Amniotic epithelial cell (primary cell): ENCODE measurements around the gene ASB18.

Experiments used
- DNase-seq: peaks from one replicate; pipeline ENCODE4 v3.0.0-alpha.2; 2010; ENCODE audit warnings: low read depth

ASB18 gene

DNA sequence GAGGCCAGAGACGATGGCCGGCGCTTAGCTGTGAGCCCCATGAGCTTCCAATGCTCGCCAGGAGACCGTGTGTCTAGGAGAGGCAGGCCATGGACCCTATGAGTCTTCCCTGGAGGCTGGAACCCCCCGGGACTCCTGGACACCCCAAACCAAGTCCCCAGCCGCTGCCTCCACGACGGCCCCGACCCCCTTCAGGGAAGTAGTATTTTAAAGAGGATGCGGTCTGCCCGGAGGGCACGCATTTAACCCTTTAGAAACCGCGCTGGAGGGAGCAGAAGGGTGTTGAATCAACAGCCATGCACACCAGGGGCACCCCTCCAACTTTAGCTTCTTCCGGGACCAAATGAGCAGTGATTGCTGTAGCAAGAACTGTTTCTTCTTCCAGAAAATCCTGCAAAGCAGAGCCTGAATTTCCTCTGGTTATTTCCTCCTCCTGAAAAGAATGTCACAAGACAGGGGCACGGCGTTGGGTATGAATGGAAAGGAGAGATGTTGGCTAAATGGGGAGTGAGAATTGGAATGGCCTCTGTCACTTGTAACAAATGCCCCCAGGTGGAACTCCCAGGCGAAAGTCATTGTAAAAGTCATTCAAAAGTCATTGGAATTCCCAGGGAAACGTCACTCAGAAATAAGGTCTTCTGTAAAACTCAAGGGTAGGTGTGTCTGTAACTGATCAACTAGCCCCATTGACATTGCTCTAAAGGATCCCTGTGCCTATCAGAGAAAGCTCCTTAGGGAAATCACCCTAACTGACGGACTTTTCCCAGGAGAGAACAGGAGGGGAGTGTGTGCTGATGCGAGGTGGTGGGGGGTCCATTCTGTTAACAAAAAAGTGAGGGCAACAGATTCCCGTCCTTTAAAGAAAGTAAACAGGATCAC lies 90.2 kb downstream of the ASB18 start:
- DNase-seq: no peak

DNA sequence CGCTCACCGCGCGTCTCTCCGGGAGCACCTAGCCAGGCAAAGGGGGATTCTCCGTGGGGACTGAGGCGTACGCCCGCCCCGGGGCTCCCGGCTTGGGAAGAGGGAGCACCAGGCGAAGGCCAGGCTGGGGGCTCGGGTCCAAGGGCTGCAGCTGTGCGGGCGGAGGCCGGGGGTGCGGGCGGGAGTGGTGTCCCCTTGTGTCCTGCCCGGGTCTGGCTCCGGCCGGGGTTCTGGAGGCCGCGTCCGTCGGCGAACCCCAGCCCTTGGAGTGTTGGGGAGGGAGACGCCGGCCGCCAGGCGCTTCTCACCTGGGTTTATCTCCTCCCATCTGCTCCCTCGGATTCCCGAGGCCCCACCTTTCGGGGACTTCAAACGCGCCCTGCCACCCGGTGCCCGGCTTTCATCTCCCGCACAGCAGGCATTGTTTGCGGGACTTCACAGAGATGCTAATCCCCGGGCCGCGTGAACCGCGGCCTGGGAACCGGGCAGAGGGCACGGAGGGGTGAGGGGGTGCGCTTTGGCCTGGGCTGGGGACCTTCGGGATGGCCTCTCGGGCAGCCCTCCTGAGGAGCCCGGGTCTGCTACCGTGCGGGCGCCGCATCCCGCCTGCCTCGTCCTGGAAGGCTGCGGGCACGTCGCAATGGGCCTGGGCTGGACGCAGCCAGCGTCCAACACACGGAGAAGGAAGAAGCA lies 91.0 kb downstream of the ASB18 start:
- DNase-seq: no peak

DNA sequence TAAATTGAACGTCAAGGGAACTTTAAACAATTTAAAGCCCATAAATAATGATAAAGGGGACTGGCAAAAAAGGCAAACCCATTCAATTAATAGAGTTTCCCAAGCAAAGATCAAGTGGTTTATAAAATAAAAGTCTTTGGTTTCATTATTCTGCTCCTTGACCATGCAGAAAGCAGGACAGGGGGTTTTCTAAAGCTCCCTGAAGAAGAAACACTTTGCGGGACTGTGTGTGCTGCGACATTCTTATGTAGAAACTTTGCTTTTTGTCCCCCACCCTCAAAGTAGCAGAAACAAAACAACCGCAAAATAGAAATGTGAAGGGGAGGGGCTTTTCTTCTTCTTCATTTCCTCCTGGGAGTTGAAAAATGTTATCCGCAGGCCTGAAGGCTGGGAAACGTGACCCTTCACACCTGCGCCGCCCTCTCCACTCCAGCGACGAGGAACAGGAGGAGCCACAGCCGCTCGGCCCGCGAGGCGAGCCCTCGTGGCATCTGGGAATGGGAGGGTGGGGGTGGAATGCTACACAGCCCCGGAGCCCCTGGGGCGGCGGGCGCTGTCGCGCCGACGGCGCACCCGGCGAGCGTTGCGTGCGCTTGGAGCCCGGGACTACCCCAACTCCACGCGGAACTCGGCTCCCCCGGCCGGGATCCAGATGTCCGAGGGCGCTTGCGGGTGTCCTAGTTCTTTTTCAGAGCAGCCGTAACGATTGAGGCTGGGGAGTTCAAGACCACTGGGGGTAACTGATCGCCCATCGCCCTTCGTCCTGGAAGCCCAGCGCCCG lies 91.8 kb downstream of the ASB18 start:
- no peak for DNase-seq

DNA sequence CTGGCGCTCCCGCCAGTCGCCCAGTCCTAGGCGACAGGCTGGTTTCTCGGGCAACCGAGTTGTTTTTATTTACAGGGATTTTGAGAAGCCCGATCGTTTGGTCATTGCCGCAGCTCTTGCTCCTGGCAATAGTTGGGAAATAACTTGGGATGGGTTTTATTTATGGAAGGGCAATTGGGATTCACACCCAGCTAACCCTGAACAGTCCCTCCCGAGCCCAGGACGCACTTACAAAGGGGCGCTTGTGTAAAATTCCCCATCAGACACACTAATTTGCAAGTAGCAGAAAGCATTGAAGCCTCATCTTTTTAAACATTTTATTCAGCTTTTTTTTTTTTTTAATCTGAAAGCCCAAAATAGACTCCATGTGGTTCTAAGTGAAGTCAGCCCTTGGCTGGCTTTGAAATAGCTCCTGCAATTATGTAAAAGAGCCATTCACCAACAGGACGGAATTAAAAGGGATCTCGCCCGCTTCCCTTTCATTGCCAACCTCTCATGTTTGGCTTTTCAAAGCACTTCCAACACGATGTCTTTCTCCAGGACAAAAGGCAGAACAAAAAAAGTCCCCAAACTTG lies 92.4 kb downstream of the ASB18 start:
- no peak for DNase-seq

DNA sequence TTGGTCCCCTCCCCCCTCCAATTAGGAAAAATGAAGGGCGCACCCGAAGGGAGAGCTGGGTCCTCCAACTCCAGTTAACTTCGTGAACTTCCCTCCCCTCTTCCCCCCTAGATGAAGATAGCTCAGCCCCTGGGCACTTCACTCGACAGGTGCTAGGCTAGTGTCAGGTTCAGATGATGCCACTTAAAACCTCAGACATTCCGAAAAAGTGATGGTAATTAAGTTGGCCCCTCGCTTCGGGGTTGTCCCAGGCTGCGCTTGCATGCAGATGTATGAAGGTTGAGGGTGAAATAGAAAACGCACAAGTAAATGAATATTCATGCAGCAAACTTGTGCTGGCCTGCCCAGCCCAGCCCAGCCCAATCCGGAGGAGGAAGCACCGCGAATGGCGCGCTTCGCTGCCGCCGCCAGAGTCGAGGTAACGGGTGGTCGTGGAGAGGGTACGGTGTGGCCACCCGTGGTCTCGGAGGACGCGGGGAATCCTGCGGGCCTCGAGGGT lies 93.0 kb downstream of the ASB18 start:
- DNase-seq: no peak

DNA sequence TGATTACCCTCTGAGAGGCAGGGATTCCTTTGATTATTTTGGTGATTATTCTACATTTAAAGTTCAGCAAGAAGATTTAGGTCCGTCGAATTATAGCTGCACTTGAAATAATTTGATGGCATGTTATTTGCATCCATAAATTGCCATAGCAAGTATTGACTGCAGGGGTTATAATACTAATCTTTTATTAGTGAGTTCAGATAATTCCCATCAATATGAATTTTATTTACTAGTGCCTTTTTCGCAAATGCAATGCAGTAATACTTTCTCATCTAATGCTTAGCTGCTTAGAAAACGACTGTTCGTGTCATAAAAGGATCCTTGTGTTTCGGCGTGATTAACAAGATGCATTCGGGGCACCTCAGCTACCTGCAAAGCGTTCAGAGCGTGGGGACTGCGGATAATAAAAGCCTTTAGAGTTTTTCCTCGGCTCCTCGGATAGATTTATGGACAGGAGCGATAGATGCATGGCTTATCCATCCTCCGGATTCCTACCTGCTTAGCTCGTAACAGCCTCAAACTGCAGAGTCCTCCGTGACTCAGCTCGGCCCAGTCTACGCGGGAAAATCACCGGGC lies 93.5 kb downstream of the ASB18 start:
- no peak for DNase-seq

DNA sequence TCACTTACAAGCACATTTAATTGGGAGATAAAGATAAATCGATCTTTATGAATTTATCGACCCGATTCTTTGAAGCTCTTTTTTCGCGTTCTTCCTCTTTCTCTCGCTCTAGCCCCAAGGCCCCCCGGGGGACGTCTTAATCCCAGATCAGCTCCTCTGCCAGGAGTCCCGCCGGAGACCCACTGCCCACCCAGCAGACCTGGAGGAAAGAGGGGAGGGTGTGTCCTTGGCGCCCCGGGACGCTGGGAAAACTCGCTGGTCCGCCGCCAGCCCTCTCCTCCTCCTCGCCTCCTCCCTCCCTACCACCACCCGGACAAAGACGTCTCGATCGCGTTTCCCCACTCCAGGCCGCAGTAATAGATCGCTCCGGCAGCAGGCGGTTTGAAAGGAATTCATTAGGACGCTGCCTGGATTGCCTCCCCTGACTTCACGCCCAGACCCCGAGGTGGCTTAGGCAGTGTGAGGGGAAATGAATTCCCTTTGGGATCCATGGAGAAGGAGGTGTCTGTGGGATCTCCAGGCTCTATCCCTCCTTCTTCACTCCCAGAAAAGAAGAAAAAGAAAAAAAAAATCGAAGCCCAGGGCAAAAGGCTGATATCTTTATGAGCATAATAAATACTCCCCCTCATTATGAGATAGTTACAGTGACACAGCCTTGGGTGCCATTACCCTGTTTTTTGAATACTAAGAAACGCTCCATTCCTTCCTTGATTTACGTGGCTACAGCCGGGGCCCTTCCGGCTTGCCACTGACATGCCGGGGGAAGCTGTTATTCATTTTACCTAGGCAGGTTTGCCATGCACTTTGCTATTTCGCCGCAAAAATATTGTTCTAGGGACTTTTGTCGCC lies 94.2 kb downstream of the ASB18 start:
- no peak for DNase-seq

DNA sequence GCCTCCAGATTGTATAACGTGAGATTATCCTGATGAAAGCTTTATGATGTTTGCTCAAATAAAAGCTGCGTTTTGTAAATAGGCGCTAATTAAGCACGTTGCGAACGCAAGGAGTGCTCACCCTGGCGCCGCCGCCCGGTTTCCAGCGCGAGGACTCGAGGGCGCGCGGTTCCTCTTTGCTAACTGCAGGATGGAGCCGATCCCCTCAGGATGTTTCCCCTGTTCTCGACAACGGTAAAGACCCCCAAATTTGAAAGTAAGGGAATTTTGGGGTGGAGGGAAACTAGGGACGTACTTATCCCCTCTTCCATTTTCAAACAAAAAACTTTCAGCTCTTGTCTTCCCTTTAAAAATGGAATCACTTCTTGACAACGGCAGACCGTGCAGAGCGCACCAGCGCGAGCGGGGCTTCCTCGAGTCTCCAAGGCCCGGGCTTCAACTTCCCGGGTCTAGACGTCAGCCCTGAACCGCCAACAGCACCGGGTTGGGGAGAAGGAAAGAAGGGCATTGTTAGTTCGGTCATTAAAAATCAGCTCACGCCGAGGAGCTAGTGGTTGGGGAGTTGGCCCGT lies 95.0 kb downstream of the ASB18 start:
- no peak for DNase-seq

DNA sequence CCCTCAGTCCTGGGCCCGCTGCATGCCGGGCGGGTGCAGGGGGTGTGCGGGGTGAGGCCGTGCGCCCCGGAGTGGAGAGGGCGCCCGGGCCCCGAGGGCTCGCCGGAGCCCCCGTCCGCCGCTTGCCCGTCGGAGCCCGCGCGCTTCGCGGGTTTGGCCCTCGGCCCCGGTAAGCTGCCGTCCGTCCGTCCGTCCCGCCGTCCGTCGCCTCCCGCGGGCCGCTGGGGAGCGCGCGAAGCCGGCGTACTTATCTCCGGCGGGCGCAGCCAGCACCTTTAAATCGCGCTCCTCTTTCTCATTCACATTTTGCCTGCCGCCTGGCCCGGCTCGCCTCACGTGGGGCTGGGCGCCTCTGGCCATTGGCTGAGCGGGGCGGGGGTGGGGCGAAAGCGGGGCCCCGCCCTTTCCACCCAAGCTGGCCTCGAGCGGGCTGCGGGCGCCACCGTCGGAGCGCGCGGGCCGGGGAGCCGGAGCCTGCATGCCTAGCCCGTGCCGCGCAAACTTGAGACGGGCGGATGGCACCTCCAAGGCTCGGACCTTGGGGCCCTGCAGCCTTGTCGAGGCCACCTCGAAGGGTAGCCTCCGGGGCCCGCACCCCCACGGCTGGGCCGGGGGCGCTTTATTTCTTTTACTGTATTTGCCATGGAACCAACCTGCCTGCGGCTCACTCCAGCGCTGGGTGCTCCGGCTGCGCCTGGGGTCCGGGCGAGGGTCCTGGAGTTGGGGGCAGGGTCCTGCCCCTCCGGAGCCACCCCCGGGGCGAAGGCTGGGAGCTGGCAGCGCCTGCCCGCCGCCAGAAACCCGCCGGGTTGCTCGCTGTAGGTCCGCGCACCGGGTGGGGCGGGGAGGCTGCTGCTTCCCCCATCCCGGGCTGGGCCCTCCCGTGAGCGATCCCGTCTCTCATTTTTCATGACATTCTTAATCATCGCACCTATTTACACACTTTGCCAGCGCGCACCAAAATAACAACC lies 95.8 kb downstream of the ASB18 start, which contains the start of gene GBX2:
Gene GBX2 (minus strand): TSS at position 277 of the 971 bp plus-strand sequence. CDS start 415 bp downstream, outside the sequence.
- DNase-seq: peak; percentile 19

DNA sequence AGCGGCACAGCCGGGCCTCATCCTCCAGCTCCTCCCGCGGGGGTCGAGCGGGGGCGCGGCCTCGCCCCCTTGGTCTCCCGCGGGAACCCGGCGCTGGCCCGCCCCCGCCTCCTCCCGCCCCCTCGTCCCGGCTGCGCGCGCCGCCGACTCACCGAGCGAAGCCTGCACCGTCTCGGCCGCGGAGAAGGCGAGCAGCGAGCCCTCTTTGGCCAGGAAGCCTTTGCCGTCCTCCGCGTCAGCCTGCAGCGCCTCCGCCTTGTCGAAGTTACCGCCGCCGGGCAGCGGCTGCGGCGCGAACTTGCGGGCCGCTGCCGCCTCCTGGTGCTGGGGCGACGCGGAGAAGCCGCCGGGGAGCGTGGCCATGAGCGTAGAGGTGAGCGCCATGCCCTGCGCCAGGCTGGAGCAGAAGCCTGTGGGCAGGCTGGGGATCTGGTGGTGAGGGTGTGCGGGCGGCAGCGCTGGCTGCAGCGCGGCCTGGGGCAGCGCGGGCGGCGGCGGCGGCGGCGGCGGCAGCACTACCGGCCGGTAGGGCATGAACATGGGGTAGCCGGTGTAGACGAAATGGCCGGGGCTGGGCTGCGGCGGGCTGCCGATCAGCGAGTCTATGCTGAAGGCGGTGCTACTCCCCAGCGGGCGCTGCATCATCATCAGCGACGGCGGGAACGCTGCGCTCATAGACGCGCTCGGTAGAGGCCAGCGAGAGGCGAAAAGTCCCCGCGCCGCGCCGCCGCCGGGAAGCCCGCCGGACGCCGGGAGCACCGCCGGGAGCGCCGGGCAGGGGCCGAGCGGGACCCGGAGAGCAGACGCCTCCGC lies 96.7 kb downstream of the ASB18 start:
- peak; percentile 22 for DNase-seq

DNA sequence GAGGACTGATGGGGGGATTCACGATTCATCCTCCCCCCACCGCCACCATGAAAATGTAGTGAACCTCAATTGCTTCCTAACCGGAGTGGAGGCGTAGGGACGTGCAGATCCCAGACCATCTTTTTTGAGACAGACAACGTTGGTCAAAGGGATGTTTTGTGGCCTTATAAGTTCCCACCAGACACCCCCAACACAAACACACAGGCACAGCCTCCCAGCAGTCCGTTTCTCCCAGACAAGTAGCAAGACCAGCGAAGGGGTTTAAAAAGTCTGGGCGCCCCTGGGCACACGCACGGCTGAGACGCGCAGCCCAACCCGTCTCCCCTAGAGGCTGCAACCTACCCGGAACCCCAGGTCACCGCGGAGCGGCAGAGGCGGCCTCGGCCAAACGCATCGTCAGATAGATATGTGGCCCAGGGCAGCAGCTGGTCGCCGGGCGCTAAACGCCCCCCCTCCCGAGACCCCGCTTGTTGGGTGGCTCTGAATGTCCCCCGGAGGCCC lies 97.4 kb downstream of the ASB18 start:
- DNase-seq: no peak

DNA sequence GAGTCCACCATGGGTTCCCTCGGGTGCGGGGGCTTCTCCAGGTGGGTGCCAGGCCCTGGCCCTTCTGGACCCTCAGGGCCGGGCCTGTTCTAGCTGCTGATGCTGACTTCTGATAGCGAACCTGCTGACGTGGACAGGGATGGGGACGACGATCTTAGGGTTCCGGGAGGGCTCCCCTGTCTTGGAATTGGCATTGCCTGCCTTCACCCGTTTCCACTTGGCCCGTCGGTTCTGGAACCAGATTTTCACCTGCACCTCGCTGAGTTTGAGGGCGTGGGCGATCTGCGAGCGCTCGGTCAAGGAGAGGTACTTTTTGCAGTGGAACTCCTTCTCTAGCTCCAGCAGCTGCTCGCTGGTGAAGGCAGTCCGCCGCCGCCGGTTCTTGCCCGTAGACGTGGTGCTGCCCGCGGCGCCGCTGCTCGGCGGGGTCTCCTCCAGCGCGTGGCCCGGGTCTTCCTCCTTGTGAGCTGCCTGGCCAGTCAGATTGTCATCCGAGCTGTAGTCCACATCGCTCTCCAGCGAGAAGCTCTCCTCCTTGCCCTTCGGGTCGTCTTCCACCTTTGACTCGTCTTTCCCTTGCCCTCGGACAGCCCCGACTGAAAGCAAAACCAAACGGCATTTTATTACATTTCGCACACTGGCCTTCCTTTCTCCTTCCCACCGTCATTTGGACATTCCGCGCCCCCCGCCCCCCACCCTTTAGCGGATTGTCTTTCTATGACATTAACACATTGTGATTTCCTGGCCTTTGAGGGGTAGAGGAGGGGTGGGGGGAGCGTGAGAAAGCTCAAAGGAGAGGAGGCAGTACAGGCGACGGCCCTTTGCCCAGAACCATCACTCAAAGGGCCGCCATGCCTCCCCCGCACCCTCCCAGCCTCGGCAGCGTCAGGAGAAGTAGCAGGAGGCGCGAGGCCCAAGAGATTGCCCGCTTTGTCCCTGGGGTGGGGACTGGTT lies 98.1 kb downstream of the ASB18 start:
- no peak for DNase-seq

DNA sequence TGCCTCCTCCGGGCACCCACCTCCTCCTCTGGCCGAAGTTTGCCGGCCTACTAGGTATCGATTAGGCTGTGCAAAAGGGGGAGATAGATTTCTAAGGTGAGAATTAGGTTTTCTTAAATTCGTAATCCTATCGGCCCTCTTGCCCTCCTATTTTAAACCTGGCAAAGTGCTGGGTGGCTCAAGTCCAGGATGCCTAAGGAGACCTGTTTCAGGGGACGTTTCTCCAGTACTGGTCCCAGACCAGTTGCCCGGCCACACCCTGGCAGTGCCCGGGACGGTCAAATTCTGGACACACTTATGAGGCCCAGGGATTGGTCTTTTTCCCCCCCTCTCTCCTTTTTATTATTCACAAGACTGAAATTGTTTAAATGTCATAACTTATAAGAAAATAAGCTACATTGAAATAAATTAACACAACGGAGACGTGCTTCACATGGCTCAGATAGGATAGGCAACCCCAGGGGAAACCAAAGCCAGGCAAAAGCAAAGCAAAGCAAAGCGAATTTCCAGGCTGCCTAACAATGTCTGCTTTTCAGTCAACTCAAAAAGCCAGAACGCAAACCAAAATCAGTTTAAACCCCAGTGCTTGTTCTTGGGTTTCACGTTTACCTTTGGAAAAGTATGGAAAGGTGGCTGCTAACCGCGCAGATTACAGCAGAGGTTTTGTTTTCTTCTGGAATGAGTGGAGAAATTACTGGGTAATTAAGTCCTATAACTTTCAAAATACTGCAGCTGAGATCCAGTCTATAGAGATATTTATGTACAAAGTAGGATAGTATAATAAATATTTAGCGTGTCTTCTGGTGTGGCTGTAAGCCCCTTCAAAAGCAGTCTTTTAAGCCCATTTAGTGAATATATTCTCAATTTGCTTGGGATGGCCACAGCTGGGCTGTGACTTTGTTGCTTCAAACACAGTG lies 99.0 kb downstream of the ASB18 start:
- no peak for DNase-seq

DNA sequence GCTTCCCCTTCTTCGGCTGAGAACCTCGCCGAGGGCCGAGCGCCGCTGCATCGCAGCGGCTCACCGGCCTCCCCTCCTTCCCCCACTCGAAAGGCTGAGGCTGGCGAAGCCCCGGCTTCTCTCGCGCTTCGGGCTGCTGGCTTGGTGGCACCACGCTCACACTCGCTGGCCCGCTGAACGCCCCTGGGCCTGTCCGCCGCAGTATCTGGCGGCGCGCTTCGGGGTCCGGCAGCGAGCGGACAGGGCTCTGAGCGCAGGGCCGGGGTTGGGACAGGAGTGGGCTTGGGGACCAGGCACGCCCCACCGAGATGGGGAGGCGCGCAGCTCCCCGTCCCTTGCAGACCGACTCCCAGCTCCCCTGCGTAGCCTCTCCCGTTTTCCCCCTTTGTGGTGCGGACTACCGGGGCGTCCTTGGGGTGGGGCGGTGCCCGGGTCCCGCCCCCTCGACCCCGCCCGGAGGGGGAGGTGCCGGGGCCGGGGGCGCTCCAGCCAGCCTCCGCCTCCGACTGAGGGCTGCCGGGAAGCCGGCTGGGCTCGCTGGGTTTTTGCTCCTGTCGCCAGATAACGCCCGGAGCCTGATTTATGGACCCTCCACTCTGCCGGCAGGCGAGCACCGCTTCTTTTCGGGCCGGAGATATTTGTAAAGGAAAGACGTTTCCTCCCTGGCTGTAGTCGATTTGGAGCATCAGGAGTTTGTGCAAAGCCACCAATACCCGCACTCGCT lies 99.8 kb downstream of the ASB18 start:
- DNase-seq: no peak
